Activated T-cell treated with anti-CD3 and anti-CD28 coated beads, Interleukin-2, amount 50 U/mL, for 1 hour (primary cell): Measurements from ENCODE around the gene TGFB2.

Experiments
- DNase-seq: peaks from one replicate; pipeline ENCODE4 v3.0.0-alpha.2; 2020

The TGFB2 gene

DNA sequence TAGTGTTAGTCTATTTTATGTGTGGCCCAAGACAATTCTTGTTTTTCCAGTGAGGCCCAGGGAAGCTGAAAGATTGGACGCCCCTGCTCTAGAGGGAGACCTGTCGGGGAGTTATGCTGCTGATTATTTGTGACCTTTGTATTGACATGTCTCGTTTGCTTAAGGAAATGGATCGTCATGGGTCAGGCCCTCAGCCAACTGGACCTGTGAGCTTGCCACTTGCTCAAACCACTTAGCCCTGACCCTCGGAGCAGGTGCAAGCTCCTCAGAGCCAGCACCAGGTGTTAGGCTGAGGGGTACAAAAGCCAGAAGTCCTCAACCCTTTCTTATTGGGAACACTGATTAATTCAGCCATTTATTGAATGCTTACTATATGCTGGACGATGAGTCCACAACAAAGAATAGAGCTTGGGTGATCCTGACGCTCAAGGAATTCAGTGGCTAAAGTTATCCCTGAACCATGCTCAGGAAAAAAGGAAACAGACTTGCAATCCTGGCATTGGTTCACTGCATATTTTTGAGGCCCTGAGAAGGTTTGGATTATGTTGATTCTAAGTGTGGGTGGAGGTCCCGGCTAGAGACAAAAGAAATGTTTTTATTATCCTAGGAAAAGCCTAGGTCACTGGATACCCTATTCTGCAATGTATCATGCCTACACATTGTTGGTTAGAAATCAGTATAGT, 19.0 kb downstream of the TGFB2 start:
- DNase-seq = no peak

- DNase-seq = no peak
Measured at GRCh38 chr1:218365226-218365999, 20.3 kb downstream of the TGFB2 start.

- no peak for DNase-seq
Measured at GRCh38 chr1:218366322-218367052, 21.4 kb downstream of the TGFB2 start.

DNA sequence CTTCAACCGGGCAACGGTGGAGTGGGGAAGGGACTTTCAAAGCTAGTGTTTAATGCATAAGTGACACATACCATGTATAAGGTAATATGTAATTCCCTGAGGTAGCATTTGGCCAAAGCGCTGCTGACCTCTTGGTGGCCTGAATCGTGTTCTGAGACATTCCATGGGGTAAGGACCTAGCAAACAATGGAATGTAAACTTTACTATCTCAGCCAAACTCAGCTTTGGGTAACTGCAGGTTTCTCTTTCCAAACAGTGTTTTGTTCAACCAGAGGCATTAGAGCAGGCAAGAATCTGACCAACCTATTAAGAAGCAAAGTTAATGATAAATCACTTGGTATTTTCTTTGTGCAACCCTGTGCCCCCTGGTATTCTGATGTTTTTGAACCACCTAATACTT, 22.0 kb downstream of the TGFB2 start:
- no peak for DNase-seq

- no peak for DNase-seq
Measured at GRCh38 chr1:218368686-218369085, 23.6 kb downstream of the TGFB2 start.

GRCh38 chr1:218369688-218370511, 24.8 kb downstream of the TGFB2 start:
- no peak for DNase-seq

GRCh38 chr1:218371927-218372672, 27.0 kb downstream of the TGFB2 start:
- DNase-seq = no peak

- DNase-seq = no peak
Measured at GRCh38 chr1:218374401-218375353, 29.5 kb downstream of the TGFB2 start.

GRCh38 chr1:218376722-218377121, 31.6 kb downstream of the TGFB2 start:
- DNase-seq = no peak

GRCh38 chr1:218377143-218377660, 32.1 kb downstream of the TGFB2 start:
- peak; percentile 19 for DNase-seq

GRCh38 chr1:218380125-218380977, 35.2 kb downstream of the TGFB2 start:
- no peak for DNase-seq

- no peak for DNase-seq
Measured at GRCh38 chr1:218382261-218382660, 37.1 kb downstream of the TGFB2 start.

- DNase-seq = no peak
Measured at GRCh38 chr1:218383051-218383450, 37.9 kb downstream of the TGFB2 start.

GRCh38 chr1:218383681-218384080, 38.5 kb downstream of the TGFB2 start:
- no peak for DNase-seq

GRCh38 chr1:218384581-218384993, 39.5 kb downstream of the TGFB2 start:
- DNase-seq = no peak

- DNase-seq = no peak
Measured at GRCh38 chr1:218388591-218388990, 43.5 kb downstream of the TGFB2 start.

GRCh38 chr1:218390618-218391017, 45.5 kb downstream of the TGFB2 start:
- DNase-seq = no peak

DNA sequence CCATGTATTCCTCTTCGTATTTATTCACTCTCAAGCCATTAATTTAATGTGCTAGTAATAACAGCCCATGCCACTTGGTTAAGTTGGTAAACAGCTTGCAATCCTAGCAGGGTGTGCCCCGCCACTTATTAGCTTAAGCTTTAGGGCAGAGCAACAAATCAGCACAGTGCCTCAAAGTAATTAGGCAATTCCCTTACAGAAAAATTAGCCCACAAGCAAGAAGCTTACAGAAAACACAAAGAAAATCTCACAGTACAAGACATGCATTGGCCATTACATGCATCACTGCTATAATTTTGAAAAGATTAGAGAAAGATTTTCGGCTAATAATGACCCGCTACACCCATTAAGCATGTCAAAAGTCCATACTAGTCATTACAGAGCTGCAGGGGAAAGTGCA, 47.6 kb downstream of the TGFB2 start:
- DNase-seq = no peak

- DNase-seq = no peak
Measured at GRCh38 chr1:218394416-218394815, 49.3 kb downstream of the TGFB2 start.

GRCh38 chr1:218394989-218395388, 49.9 kb downstream of the TGFB2 start:
- no peak for DNase-seq
